Lower leg skin (tissue), 3 donors: ENCODE results near the gene ECHS1.

Experiments
- POLR2A ChIP-seq, 2 donors: fragments of 450-650 bp; IDR thresholded peaks; one replicate each; pipeline ENCODE4 v1.6.1; 2016 to 2017; ENCODE audit warnings: antibody characterized with exemption in 2 of 2, mild to moderate bottlenecking in 1 of 2, moderate library complexity in 1 of 2
- TF ChIP-seq, protein P1 (sequence below), 3 donors: fragments of 450-650 bp; IDR thresholded peaks; one replicate each; pipeline ENCODE4 v1.5.1; 2016; ENCODE audit warnings: antibody characterized with exemption in 3 of 3, mild to moderate bottlenecking in 3 of 3, moderate library complexity in 2 of 3

- TF ChIP-seq, protein P1, sequence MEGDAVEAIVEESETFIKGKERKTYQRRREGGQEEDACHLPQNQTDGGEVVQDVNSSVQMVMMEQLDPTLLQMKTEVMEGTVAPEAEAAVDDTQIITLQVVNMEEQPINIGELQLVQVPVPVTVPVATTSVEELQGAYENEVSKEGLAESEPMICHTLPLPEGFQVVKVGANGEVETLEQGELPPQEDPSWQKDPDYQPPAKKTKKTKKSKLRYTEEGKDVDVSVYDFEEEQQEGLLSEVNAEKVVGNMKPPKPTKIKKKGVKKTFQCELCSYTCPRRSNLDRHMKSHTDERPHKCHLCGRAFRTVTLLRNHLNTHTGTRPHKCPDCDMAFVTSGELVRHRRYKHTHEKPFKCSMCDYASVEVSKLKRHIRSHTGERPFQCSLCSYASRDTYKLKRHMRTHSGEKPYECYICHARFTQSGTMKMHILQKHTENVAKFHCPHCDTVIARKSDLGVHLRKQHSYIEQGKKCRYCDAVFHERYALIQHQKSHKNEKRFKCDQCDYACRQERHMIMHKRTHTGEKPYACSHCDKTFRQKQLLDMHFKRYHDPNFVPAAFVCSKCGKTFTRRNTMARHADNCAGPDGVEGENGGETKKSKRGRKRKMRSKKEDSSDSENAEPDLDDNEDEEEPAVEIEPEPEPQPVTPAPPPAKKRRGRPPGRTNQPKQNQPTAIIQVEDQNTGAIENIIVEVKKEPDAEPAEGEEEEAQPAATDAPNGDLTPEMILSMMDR (IDR thresholded peaks at IDR 0.05), result no peak
- TF ChIP-seq POLR2A (IDR thresholded peaks at IDR 0.05), result no peak
These were observed 32.1 kb upstream of the ECHS1 start for GRCh38 chr10:133405272-133405671.
